ENCODE data around the gene LCORL. TPM values are rescaled to one million over a fixed set of nuclear protein-coding genes. Genes with fewer than 3 reads are reported as not detected.
A peak's percentile ranks its signal among the peaks of the same experiment; 100 is the strongest.

The LCORL gene
- total and polyA plus RNA-seq, 9 of the 15 experiments (the other 6 are each of a cell fraction or from before 2014, with no cell fraction given): 3.1 to 24.5 (median 11.1) TPM

GRCh38 chr4:18057821-18058533, 36.4 kb upstream of the LCORL start:
- Histone ChIP-seq H2AFZ (ENCODE audit: low read depth, low read length) (peak overlapping the region; percentile 6; the same call in 1 of the 2 replicates), H3K9me1 (ENCODE audit: control insufficient read depth, insufficient read depth, low read length) (no peaks in the 10 kb centered on the region), H3K4me2 (ENCODE audit: insufficient read depth, low read length) (no peak overlapping the region), H3K79me2 (ENCODE audit: control insufficient read depth, insufficient read depth, low read length) (no peaks in the 10 kb centered on the region), H3K9ac (ENCODE audit: insufficient read depth in 1 of 2, low read depth in 2 of 2, low read length in 2 of 2) (no peak overlapping the region), H3K4me1 (replicated peaks in 1 of 2; ENCODE audit: control insufficient read depth in 2 of 2, insufficient read depth in 2 of 2, low read length in 2 of 2) (no peaks in the 10 kb centered on the region; a peak in 1 of 5 replicates), H3K4me3 (no peak overlapping the region), H3K36me3 (ENCODE audit: control insufficient read depth, insufficient read depth, low read length) (no peaks in the 10 kb centered on the region), H4K20me1 (replicated peaks; ENCODE audit: control insufficient read depth, insufficient read depth, low read length) (no peaks in the 10 kb centered on the region), H3K27ac (ENCODE audit: extremely low read depth, low read depth, low read length) (no peak overlapping the region), H3K27me3 (ENCODE audit: control insufficient read depth in 2 of 2, insufficient read depth in 2 of 2, low read length in 2 of 2) (no peaks in the 10 kb centered on the region), H3K9me3 (replicated peaks; ENCODE audit: control insufficient read depth, insufficient read depth, low read depth, low read length) (no peaks in the 10 kb centered on the region)
- in situ Hi-C loops (cut with MboI): no loop called here
- 6% methylated on average over 2 of the region's 2 CpGs for WGBS (ENCODE audit: insufficient coverage, low coverage, missing lambda C conversion rate)
- DNase-seq (ENCODE audit: extremely low read depth in 1 of 4, low spot score in 3 of 4) (no peak), FAIRE-seq (no peak), ATAC-seq (0 out of 3 replicates have a peak, but pooled peaks have one; percentile 42)
- TF ChIP-seq NRF1 (conservative IDR thresholded peaks at IDR 0.05 in 1 of 2, IDR thresholded peaks at IDR 0.05 in 1 of 2) (peak in 1 of 2 experiments; percentile 15; a peak in 1 of 4 replicates), THAP7 (CRISPR knock-in tag; IDR thresholded peaks at IDR 0.05) (no peak), VEZF1 (CRISPR knock-in tag; IDR thresholded peaks at IDR 0.05) (0 out of 2 replicates have a peak, but pooled peaks have one; percentile 13)
- intact Hi-C loops (cut with micrococcal nuclease): no loop called here
- BruUV-seq (replicated peaks): no TSS peak
- CTCF ChIA-PET (ENCODE audit: low intra/inter-chr PET ratio): no interaction called here
- POLR2A ChIA-PET: no interaction called here

Measured in K562 (cell line).